RWPE2 (cell line): ENCODE data around the gene CLIC4.
A peak's percentile ranks its signal among the peaks of the same experiment; 100 is the strongest.

ENCODE experiments used
- ATAC-seq: fragments of 200-7000 bp; cut with Tn5 transposase; 3 replicates; pipeline ENCODE4 v1.9.1; 2021; ENCODE audit warnings: low read depth
- DNase-seq: peaks from one replicate; pipeline ENCODE4 v3.0.0-alpha.2; 2020; ENCODE audit warnings: low spot score
- H3K27ac ChIP-seq: fragments of 450-650 bp; 2 replicates; pipeline ENCODE4 v1.5.1; 2017; ENCODE audit warnings: mild to moderate bottlenecking; ENCODE audit not compliant: poor library complexity, severe bottlenecking
- H3K27me3 ChIP-seq: fragments of 250-450 bp; sonication (Bioruptor Pico); 2 replicates; pipeline ENCODE4 v1.5.1; 2021; ENCODE audit warnings: mild to moderate bottlenecking, moderate library complexity; ENCODE audit not compliant: insufficient read depth, poor library complexity, severe bottlenecking
- H3K36me3 ChIP-seq: fragments of 250-450 bp; sonication (Bioruptor Pico); 2 replicates; pipeline ENCODE4 v1.5.1; 2020; ENCODE audit warnings: low read depth, mild to moderate bottlenecking, moderate library complexity
- H3K4me1 ChIP-seq: fragments of 250-450 bp; sonication (Bioruptor Pico); 2 replicates; pipeline ENCODE4 v1.5.1; 2021; ENCODE audit warnings: mild to moderate bottlenecking, moderate library complexity; ENCODE audit not compliant: insufficient read depth, poor library complexity, severe bottlenecking
- H3K4me3 ChIP-seq: fragments of 250-450 bp; sonication (Bioruptor Pico); 2 replicates; pipeline ENCODE4 v1.5.1; 2021; ENCODE audit warnings: mild to moderate bottlenecking, moderate library complexity; ENCODE audit not compliant: severe bottlenecking
- H3K9me3 ChIP-seq: fragments of 250-450 bp; sonication (Bioruptor Pico); 2 replicates; pipeline ENCODE4 v1.5.1; 2021; ENCODE audit warnings: mild to moderate bottlenecking, moderate library complexity; ENCODE audit not compliant: severe bottlenecking
- TF ChIP-seq, protein P1 (sequence below): fragments of 450-650 bp; IDR thresholded peaks from one replicate; pipeline ENCODE4 v1.5.1; 2017; ENCODE audit warnings: mild to moderate bottlenecking, moderate library complexity; ENCODE audit not compliant: poor library complexity, severe bottlenecking

Gene CLIC4

DNA sequence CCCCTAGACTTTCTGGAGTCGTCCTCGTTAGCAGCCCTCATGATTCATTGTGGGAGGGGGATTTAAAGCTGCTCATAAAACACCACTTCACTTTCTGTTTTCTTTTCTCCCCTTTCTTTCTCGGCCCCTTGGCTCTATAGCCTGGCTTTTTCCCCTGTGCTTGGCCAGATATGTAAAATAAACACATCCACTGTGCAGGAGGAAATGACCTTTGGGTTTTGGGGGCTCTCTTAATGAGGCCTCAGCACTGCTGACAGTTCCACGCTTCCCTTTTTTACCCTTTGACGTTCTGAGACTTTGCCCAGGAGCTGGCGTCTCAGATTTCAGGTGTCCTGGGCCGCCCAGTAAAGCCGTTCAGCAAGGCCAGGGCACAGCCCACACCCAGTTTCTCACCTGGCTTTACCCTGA lies 119.1 kb downstream of the CLIC4 start:
- ATAC-seq (peak; percentile 56; the same call in 2 of the 3 replicates), DNase-seq (no peak)

DNA sequence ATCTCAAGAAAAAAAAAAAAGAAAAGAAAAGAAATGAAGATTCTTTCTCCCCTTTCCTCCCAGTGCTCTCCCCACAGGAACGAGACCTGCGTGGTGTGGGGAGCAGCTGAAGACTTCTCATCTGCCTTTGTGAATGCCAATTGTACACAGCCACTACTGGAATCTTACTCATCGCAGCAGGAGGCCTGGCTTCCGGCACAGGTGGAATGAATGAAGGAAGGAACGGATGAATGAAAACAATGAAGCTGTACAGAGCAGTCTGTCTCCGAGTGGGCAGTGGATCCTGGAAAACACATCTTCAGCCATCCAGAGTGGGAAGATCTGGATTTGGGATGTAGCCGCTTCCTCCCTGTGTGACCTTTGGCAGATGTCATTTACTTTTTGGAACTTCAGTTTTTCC lies 119.9 kb downstream of the CLIC4 start:
- no peak for ATAC-seq
- TF ChIP-seq, protein P1, sequence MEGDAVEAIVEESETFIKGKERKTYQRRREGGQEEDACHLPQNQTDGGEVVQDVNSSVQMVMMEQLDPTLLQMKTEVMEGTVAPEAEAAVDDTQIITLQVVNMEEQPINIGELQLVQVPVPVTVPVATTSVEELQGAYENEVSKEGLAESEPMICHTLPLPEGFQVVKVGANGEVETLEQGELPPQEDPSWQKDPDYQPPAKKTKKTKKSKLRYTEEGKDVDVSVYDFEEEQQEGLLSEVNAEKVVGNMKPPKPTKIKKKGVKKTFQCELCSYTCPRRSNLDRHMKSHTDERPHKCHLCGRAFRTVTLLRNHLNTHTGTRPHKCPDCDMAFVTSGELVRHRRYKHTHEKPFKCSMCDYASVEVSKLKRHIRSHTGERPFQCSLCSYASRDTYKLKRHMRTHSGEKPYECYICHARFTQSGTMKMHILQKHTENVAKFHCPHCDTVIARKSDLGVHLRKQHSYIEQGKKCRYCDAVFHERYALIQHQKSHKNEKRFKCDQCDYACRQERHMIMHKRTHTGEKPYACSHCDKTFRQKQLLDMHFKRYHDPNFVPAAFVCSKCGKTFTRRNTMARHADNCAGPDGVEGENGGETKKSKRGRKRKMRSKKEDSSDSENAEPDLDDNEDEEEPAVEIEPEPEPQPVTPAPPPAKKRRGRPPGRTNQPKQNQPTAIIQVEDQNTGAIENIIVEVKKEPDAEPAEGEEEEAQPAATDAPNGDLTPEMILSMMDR: no peak
- H3K27ac ChIP-seq: no peak overlapping the region

More for the DNA sequence above, 119.1 kb downstream of the CLIC4 start:
- H3K4me3 ChIP-seq: no peak overlapping the region
- H3K4me1 ChIP-seq: no peaks in the 10 kb centered on the region
- TF ChIP-seq, protein P1: no peak
- H3K36me3 ChIP-seq: no peaks in the 10 kb centered on the region
- no peak overlapping the region for H3K27ac ChIP-seq
- H3K27me3 ChIP-seq: no peaks in the 10 kb centered on the region
- no peaks in the 10 kb centered on the region for H3K9me3 ChIP-seq

DNA sequence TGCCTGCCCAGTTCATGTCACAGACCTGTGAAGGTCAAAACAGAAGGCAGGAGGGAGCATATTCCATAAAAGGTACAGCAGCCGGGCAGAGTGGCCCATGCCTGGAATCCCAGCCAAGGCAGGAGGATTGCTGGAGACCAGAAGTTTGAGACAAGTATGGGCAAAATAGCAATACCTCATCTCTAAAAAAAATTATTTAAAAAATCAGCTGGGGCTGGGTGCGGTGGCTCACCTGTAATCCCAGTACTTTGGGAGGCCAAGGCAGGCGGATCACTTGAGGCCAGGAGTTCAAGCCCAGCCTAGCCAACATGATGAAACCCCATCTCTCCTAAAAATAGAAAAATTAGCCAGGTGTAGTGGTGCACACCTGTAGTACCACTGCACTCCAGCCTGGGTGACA lies 120.3 kb downstream of the CLIC4 start:
- TF ChIP-seq, protein P1: no peak
- H3K36me3 ChIP-seq: no peaks in the 10 kb centered on the region
- H3K27me3 ChIP-seq: no peaks in the 10 kb centered on the region
- H3K4me3 ChIP-seq: no peak overlapping the region
- H3K9me3 ChIP-seq: no peaks in the 10 kb centered on the region
- ATAC-seq (no peak), DNase-seq (peak; percentile 7)
- no peaks in the 10 kb centered on the region for H3K4me1 ChIP-seq
- H3K27ac ChIP-seq: no peak overlapping the region

More for the DNA sequence above, 119.9 kb downstream of the CLIC4 start:
- Histone ChIP-seq H3K9me3 (no peaks in the 10 kb centered on the region), H3K4me1 (no peaks in the 10 kb centered on the region), H3K36me3 (no peaks in the 10 kb centered on the region), H3K27me3 (no peaks in the 10 kb centered on the region), H3K4me3 (no peak overlapping the region)
- no peak for DNase-seq

DNA sequence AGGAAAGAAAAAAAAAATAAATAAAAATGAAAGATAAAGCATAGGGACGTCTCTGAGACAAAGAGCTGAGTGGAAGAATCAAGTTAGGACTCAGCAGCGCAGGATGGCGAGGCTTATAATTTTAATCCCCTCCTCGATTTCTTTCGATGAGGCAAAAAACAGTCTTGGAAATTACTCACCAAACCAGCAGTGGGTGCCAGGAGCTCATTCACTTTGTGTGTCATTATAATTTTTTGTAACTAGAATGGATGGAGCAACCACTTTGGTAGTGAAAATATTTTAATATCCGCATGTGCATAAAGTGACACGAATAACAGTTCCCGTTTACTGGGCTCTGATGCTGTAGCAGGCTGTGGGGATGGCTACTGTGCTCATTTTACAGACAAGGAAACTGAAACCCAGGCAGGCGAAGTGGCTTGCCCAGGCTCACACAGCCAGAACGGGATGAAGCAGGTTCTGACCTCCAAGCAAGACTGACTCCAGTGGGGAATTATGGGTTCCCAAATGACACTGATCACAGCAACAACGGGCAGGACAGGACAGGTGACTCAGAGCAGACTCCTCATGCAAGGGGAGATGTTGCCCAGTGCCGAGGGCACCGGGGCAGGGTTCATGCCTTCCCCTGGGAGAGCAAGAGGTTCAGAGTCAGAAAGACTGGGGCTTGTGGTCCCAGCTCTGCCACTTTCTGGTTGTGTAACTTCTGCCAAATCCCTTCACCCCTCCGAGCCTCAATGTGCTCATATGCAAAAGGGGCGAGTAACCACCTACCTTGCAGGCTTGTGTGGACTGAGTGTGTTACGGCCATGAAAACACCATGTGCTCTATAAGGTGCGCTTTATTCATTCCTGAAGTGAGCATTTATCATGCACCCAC lies 121.2 kb downstream of the CLIC4 start:
- H3K4me3 ChIP-seq: no peak overlapping the region
- no peak for ATAC-seq
- TF ChIP-seq, protein P1: no peak

More for the DNA sequence above, 121.2 kb downstream of the CLIC4 start:
- no peaks in the 10 kb centered on the region for H3K36me3 ChIP-seq
- DNase-seq: peak; percentile 16
- no peak overlapping the region for H3K27ac ChIP-seq
- H3K4me1 ChIP-seq: no peaks in the 10 kb centered on the region
- no peaks in the 10 kb centered on the region for H3K27me3 ChIP-seq
- H3K9me3 ChIP-seq: no peaks in the 10 kb centered on the region
